HG02642 (cell line): ENCODE data around the gene ERC1.
"Not testable (repeated sequence)": the region's sequence is repeated elsewhere in the genome, so short reads cannot be mapped to it uniquely, and the experiment has no call there.

Experiments
- ATAC-seq: cut with Tn5 transposase; IDR thresholded peaks from one replicate; pipeline ENCODE4 v1.9.1; 2021; ENCODE audit warnings: mild to moderate bottlenecking; ENCODE audit not compliant: unreplicated experiment, poor library complexity

Gene ERC1

GRCh38 chr12:981176-981828 is 9.7 kb upstream of the ERC1 start:
- ATAC-seq, result no peak

DNA sequence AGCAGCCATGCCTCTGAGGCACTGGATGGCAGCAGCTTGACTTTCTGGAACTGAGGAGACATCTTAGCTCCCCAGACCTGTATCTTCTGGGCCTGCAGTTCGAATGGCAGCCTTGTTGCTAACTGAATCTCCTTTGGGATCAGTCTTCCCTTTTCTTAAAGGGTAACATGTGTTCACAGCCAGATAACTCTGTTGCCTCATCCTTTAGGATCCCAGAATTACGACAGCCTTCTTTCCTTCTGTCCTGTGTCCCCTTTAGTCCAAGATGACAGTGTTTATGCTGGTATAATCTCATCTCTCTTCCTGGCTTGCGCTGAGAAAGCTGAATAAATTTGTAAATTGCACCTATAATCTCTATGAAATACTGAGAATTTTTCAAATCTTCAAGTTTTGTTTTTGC is 9.1 kb upstream of the ERC1 start:
- ATAC-seq, result no peak

DNA sequence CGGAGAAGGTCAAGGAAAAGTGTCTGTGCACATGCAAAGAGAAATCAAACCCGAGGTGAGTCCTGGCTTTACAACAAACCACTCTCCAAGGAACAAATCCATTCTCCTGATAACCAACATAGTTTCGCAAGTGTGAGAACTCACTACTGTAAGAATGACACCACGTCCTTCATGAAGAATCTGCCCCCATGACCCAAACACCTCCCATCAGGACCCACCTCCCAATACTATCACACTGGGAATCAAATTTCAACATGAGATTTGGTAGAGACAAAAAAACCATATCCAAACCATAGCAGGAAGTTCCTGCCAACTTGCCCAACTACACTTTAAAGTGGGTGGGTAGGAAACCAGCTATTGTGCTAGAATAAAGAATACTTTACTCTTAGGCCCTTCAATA is 2.4 kb upstream of the ERC1 start:
- no peak for ATAC-seq

DNA sequence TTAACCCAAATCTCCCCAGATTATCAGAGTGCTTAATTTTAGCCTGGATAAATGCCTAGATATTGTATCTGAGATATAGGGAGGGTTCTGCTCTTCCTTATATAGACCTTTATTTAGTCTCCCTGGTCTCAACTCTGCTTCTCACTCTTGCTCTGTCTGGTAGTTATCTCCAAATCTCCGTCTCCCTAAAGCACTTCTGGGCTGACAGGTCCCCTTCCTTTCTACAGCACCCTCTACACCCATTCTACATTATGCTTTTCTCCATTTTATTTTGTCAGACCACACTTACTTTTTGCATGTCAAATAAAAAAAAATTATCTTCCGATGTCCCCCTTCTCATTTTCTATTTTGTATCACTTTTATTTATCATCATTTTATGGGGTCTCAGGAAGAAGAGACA is 2.0 kb upstream of the ERC1 start:
- no peak for ATAC-seq

- peak; percentile 12 for ATAC-seq
Observed at GRCh38 chr12:989751-990660, 1.0 kb upstream of the ERC1 start.

- no peak for ATAC-seq
Observed at GRCh38 chr12:991350-992333, 619 bp downstream of the ERC1 start.

GRCh38 chr12:992647-993046 is 1.6 kb downstream of the ERC1 start:
- no peak for ATAC-seq

DNA sequence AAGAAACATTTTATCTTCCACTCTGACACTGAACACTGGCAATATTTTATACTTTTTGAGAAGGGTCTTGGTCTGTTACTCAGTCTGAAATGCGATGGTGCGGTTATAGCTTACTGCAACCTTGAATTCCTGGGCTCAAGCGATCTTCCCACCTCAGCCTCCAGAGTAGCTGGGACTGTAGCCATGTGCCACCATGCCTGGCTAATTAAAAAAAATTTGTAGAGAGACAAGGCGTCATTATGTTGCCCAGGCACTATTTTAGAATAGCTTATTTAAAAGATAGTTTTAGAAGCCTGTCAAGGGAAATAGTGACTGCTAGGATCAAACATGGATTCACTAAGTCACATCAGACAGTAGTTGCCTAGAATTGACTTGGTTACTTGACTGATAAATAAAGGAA is 5.9 kb downstream of the ERC1 start:
- no peak for ATAC-seq

- ATAC-seq, result peak; percentile 9
Observed at GRCh38 chr12:997505-997904, 6.5 kb downstream of the ERC1 start.

DNA sequence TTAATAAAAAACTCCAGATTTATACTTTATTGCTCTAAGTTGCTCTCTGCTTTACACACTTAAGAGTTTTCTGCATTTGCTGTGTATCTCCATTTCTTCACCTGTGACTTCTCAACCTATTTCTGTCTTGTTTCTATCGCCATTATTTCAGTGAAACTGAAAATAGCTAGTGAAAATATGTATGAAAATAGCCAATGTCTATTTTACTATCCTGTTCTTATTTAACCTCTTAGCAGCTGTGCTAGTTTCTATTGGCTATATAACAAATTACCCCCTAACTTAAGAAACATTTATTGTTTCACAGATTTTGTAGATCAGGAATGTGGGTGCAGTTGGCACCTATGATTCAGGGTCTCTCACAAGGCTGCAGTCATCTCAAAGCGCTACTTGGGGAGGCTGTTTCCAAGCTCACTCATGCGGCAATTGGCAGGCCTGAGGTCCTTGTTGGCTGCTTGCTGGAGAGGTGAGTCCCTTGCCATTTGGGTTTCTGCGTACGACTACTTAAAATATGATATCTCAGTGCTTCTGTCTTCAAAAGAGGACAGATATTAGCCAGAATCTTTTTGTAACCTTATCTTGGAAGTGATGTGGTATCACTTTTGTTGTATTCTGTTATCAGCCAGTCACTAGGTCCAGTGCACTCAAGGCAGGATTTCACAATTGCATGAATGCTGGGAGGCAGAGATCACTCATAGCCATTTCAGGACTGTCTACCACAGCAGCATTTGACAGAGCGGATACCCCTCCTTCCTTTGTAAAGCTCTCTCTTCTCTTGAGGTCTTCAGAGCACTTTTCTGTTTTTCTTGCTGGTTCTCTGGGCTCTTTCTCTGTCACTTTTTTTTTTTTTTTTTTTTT is 7.2 kb downstream of the ERC1 start:
- ATAC-seq, result peak; percentile 74

DNA sequence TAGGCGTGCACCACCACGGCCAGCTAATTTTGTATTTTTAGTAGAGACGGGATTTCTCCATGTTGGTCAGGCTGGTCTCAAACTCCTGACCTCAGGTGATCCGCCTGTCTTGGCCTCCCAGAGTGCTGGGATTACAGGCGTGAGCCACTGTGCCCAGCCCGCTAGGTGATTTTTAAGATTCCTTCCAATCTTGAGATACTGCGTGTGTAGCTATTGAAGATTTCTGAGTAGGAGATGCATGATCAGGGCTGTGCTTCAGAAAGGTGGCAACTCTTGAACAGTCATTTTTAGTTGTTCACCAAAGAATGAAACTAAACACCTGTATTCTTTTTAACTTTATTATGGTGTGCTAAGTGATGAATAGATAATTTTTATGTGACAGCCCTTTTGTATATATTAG is 8.7 kb downstream of the ERC1 start:
- not testable (repeated sequence) for ATAC-seq

GRCh38 chr12:1001507-1001906 is 10.5 kb downstream of the ERC1 start:
- no peak for ATAC-seq

DNA sequence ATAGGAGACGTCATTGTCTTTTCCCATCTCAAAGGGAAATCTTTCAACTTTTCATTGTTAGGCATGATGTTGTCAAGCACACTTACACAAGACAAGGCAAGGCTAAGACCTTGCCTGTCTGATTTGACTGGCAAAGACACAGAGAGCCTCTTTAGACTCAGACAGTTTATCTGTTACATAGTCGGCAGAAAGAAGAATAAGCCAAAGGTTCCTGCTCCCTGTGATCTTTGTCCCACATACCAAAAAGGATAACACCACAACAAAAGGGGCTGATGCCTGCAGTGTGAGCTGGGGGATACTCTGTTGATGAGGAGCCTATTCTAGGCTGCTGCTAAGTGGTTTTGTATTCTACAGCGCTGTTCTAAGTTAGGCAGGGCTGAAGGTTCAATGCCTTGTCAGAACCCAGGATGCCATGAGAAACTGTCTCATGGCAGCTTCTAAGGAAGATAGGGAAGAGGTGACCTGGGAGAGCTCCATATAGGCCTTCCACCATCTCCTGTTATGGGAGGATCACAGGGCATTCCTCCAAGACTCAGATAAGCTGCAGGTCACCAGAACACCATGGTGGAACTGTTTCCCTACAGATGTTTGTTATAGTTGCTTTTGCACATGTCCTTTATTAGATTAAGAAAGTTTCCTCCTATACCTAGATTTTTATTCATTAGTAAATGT is 12.7 kb downstream of the ERC1 start:
- no peak for ATAC-seq

DNA sequence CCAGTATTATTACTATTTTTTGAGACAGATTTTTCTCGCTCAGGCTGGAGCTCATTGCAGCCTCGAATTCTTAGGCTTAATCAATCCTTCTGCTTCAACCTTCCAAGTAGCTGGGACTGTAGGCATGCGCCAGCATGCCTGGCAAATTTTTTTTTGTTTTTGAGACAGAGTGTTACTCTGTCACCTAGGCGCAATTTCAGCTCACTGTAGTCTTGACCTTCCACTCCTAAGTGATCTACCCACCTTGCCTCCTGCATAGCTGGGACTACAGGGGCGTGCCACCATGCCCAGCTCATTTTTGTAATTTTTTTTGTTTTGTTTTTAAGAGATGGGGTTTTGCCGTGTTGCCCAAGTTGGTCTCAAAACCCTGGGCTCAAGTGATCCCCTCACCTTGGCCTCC is 15.2 kb downstream of the ERC1 start:
- no peak for ATAC-seq

DNA sequence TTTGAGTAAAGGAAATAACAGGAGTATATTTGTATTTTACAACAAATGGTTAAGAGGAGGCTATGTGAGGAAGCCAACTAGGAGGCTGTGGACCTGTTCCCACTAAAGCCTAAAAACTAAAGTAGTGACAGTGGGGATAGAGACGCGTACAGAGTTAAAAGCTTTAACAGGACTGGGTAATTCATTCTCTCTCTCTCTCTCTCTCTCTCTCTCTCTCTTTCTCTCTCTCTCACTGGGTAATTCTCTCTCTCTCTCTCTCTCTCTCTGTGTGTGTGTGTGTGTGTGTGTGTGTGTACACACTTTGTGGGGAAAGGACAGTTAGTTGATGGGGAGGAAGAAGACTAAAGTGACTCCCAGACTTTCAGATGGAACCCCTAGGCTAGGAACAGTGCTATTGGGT is 16.3 kb downstream of the ERC1 start:
- no peak for ATAC-seq

DNA sequence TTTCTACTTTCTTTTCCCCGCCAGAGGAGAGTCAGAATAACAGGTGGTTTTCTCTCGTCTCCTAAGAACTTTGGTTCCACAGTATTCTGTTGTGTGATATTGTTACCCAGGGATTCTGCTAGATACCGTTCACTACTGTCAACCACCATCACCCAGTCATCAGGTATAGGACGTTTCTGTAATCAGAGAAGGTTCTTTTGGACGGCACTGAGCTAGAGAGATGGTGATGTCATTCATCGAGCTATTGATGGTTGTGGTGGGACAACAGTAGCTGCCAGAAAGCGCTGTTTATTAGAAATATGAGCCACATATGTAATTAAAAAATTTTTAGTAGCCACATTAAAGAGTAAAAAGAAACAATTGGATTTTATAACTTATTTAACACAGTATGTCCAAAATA is 17.0 kb downstream of the ERC1 start:
- ATAC-seq, result no peak

- no peak for ATAC-seq
Observed at GRCh38 chr12:1011091-1011490, 20.1 kb downstream of the ERC1 start.

DNA sequence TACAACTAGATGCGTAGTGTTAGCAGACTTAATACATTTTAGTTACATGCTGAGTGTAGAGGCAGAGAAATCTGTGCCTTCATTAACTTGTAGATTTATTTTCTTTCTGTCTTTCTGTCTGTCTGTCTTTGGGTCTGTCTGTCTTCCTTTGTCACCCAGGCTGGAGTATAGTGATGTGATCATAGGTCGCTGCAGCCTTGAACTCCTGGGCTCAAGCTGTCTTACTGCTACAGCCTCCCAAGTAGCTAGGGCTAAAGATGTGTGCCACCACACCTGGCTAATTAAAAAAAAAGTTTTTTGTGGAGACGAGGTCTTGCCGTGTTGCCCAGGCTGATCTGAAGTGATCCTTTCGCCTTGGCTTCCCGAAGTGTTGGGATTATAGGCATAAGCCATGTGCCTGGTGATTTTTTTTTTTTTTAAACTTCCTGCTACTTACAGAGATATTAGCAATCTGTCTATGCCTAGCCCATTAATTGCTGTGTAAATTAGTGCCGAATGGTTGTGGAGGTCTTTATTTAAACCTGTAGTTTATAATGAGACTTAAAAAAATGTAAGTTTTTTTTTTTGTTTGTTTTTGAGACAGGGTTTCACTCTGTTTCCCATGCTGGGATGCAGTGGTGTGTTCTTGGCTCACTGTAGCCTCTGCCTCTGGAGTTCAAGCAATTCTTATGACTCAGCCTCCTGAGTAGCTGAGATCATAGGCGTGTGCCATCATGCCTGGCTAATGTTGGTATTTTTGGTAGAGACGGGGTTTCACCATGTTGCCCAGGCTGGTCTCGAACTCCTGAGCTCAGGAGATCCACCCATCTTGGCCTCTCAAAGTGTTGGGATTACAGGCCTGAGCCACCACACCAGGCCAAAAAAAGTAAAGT is 22.8 kb downstream of the ERC1 start:
- no peak for ATAC-seq
